ENCODE results near the gene S100A14. TPM values are rescaled to one million over a fixed set of nuclear protein-coding genes. Genes with fewer than 3 reads are reported as not detected.

S100A14 gene
- total and polyA plus RNA-seq, 2 of the 13 experiments (the other 11 are each of a cell fraction or from before 2014, with no cell fraction given): 1.4 to 7.7 TPM

- TF ChIP-seq ZNF710 (CRISPR knock-in tag; IDR thresholded peaks at IDR 0.05; ENCODE audit: borderline replicate concordance) (no peak), RBM39 (IDR thresholded peaks at IDR 0.05; ENCODE audit: low read depth, low read length, poor library complexity, severe bottlenecking) (no peak), GRHL1 (CRISPR knock-in tag; conservative IDR thresholded peaks at IDR 0.05) (no peak), IKZF1 (IDR thresholded peaks at IDR 0.05) (no peak), TFE3 (CRISPR knock-in tag; IDR thresholded peaks at IDR 0.05) (no peak), CEBPZ (IDR thresholded peaks at IDR 0.05; ENCODE audit: low read length) (no peak), NFYB (CRISPR knock-in tag; IDR thresholded peaks at IDR 0.05) (no peak), ZNF343 (CRISPR knock-in tag; IDR thresholded peaks at IDR 0.05) (no peak), KMT2B (CRISPR knock-in tag; IDR thresholded peaks at IDR 0.05) (peak; percentile 20; the same call in 1 of the 2 replicates), ZNF816 (CRISPR knock-in tag; IDR thresholded peaks at IDR 0.05; ENCODE audit: borderline replicate concordance) (no peak), ADNP (CRISPR knock-in tag; IDR thresholded peaks at IDR 0.05) (no peak), SMAD9 (CRISPR knock-in tag; IDR thresholded peaks at IDR 0.05) (no peak), NFAT5 (CRISPR knock-in tag; IDR thresholded peaks at IDR 0.05) (no peak), ZNF276 (CRISPR knock-in tag; IDR thresholded peaks at IDR 0.05; ENCODE audit: low read depth) (no peak)
Measured at GRCh38 chr1:153629343-153629665, 13.2 kb upstream of the S100A14 start (continued).

Measured in HepG2 (cell line).